ENCODE data around the gene FRMPD1.

- TF ChIP-seq EZH2 (IDR thresholded peaks at IDR 0.05; ENCODE audit: low read depth) (no peak), CTCF (conservative IDR thresholded peaks at IDR 0.05) (no peak)
These were observed 25.0 kb upstream of the FRMPD1 start for GRCh38 chr9:37625758-37626147.
